ES-I3 (cell line): ENCODE results near the gene NUFIP2.
"Not testable (repeated sequence)": the region's sequence is repeated elsewhere in the genome, so short reads cannot be mapped to it uniquely, and the experiment has no call there.

Experiments used
- H3K36me3 ChIP-seq: 2 replicates; pipeline ENCODE4 v1.6.1; 2013; ENCODE audit warnings: mild to moderate bottlenecking, low read length, control low read depth, moderate library complexity; ENCODE audit not compliant: insufficient read depth
- H3K4me1 ChIP-seq: 2 replicates; pipeline ENCODE4 v1.6.1; 2013; ENCODE audit warnings: mild to moderate bottlenecking, control low read depth, low read length; ENCODE audit not compliant: insufficient read depth
- H3K9ac ChIP-seq: 2 replicates; pipeline ENCODE4 v1.6.1; 2013; ENCODE audit warnings: low read depth, mild to moderate bottlenecking, low read length, moderate library complexity
- H3K9me3 ChIP-seq: 2 replicates; pipeline ENCODE4 v1.6.1; 2013; ENCODE audit warnings: mild to moderate bottlenecking, low read length, moderate library complexity; ENCODE audit not compliant: control insufficient read depth, insufficient read depth

The NUFIP2 gene

GRCh38 chr17:29293890-29294579 lies at the start of gene NUFIP2:
Gene NUFIP2 (minus strand): TSS chr17:29294148. CDS start chr17:29294059, 89 bp downstream.
- no peaks in the 10 kb centered on the region for H3K9me3 ChIP-seq
- H3K36me3 ChIP-seq: peaks cover 6% of the 10 kb centered on the region
- H3K4me1 ChIP-seq: peaks cover 12% of the 10 kb centered on the region
- H3K9ac ChIP-seq: peak within 1 kb of the TSS; percentile 73

GRCh38 chr17:29342158-29342765 lies 48.3 kb upstream of the NUFIP2 start:
- H3K9me3 ChIP-seq: no peaks in the 10 kb centered on the region
- H3K4me1 ChIP-seq: no peaks in the 10 kb centered on the region
- H3K36me3 ChIP-seq: no peaks in the 10 kb centered on the region
- H3K9ac ChIP-seq: no peak overlapping the region

- no peaks in the 10 kb centered on the region for H3K36me3 ChIP-seq
- no peak overlapping the region for H3K9ac ChIP-seq
- no peaks in the 10 kb centered on the region for H3K4me1 ChIP-seq
- no peaks in the 10 kb centered on the region for H3K9me3 ChIP-seq
These were observed 47.8 kb upstream of the NUFIP2 start for GRCh38 chr17:29341726-29342125.

- not testable (repeated sequence) for H3K4me1 ChIP-seq, H3K9ac ChIP-seq, H3K9me3 ChIP-seq, H3K36me3 ChIP-seq
These were observed 45.1 kb upstream of the NUFIP2 start for GRCh38 chr17:29339016-29339415.

GRCh38 chr17:29331708-29332085 lies 37.7 kb upstream of the NUFIP2 start:
- Histone ChIP-seq H3K4me1 (0 out of 2 replicates have a peak, but pooled peaks cover 3% of the 10 kb centered on the region), H3K36me3 (no peaks in the 10 kb centered on the region), H3K9me3 (no peaks in the 10 kb centered on the region), H3K9ac (no peak overlapping the region)

- Histone ChIP-seq H3K36me3 (no peaks in the 10 kb centered on the region), H3K9me3 (no peaks in the 10 kb centered on the region), H3K4me1 (0 out of 2 replicates have a peak, but pooled peaks cover 3% of the 10 kb centered on the region), H3K9ac (no peak overlapping the region)
These were observed 37.2 kb upstream of the NUFIP2 start for GRCh38 chr17:29331075-29331707.

GRCh38 chr17:29327412-29327811 lies 33.5 kb upstream of the NUFIP2 start:
- Histone ChIP-seq H3K36me3 (no peaks in the 10 kb centered on the region), H3K4me1 (0 out of 2 replicates have a peak, but pooled peaks cover 3% of the 10 kb centered on the region), H3K9ac (no peak overlapping the region), H3K9me3 (no peaks in the 10 kb centered on the region)

GRCh38 chr17:29326023-29326813 lies 32.3 kb upstream of the NUFIP2 start:
- Histone ChIP-seq H3K9ac (no peak overlapping the region), H3K4me1 (0 out of 2 replicates have a peak, but pooled peaks cover 3% of the 10 kb centered on the region), H3K9me3 (no peaks in the 10 kb centered on the region), H3K36me3 (no peaks in the 10 kb centered on the region)

- H3K4me1 ChIP-seq: no peaks in the 10 kb centered on the region
- H3K9ac ChIP-seq: no peak overlapping the region
These were observed 28.4 kb upstream of the NUFIP2 start for GRCh38 chr17:29322363-29322762.

GRCh38 chr17:29303386-29303785 lies 9.4 kb upstream of the NUFIP2 start:
- no peaks in the 10 kb centered on the region for H3K9me3 ChIP-seq
- H3K36me3 ChIP-seq: no peaks in the 10 kb centered on the region
- H3K4me1 ChIP-seq: no peaks in the 10 kb centered on the region
- no peak overlapping the region for H3K9ac ChIP-seq

More at GRCh38 chr17:29322363-29322762, 28.4 kb upstream of the NUFIP2 start:
- no peaks in the 10 kb centered on the region for H3K9me3 ChIP-seq
- no peaks in the 10 kb centered on the region for H3K36me3 ChIP-seq

- H3K36me3 ChIP-seq: no peaks in the 10 kb centered on the region
- no peaks in the 10 kb centered on the region for H3K9me3 ChIP-seq
- H3K4me1 ChIP-seq: peaks cover 4% of the 10 kb centered on the region
- H3K9ac ChIP-seq: no peak overlapping the region
These were observed 5.1 kb upstream of the NUFIP2 start for GRCh38 chr17:29299031-29299430.

- H3K9ac ChIP-seq: no peak overlapping the region
- no peaks in the 10 kb centered on the region for H3K9me3 ChIP-seq
- peaks cover 10% of the 10 kb centered on the region for H3K4me1 ChIP-seq
- peaks cover under 1% of the 10 kb centered on the region; the same call in 1 of the 2 replicates for H3K36me3 ChIP-seq
These were observed 1.5 kb upstream of the NUFIP2 start for GRCh38 chr17:29295420-29295819.

- peak overlapping the region; percentile 73 for H3K9ac ChIP-seq
- H3K4me1 ChIP-seq: peaks cover 12% of the 10 kb centered on the region
- H3K9me3 ChIP-seq: no peaks in the 10 kb centered on the region
- peaks cover 6% of the 10 kb centered on the region for H3K36me3 ChIP-seq
These were observed 592 bp upstream of the NUFIP2 start for GRCh38 chr17:29294580-29294900.
